HG02763 (cell line): ENCODE measurements around the gene BRMS1.
"Not testable (repeated sequence)": the region's sequence is repeated elsewhere in the genome, so short reads cannot be mapped to it uniquely, and the experiment has no call there.

Source experiments
- ATAC-seq: cut with Tn5 transposase; IDR thresholded peaks from one replicate; pipeline ENCODE4 v1.9.1; 2021; ENCODE audit warnings: mild to moderate bottlenecking, moderate library complexity; ENCODE audit not compliant: unreplicated experiment

Gene BRMS1

DNA sequence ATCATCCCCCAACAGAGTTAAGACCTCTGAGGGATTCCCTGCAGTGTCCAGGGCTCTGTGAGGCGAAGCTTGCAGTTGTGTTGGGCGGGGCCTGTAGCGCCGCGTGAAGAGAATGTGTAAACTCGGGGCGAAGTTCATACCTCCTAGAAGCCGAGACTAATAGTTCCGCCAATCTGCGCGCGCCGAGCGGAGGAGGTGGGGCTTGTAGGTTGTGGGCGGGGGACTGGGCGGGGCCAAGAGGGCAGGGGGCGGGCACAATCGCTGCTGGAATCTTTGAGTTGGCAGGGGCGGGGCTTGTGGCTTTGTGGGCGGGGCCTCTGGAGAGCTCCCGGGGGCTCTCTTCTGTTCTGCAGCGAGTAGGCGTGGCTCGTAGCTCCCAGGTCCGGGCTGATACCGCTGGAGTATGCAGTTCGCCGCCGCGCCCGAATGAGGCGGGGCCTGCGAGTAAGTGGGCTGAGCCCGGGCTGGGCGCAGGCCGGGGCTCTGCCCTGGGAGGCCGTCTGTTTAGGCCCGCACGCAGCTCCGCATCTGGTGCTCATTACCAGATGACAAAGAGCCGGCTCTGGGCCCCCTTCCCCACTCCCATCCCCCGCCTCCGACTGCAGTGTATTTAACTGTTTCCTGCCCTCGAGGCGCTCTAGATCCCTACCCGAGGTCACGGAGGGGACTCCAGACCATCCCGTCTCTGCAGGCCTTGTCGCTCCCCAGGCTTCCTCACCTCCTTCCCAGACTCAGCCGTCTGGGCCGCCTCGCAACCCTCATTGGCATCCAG is 32.2 kb downstream of the BRMS1 start:
- peak; percentile 59 for ATAC-seq

DNA sequence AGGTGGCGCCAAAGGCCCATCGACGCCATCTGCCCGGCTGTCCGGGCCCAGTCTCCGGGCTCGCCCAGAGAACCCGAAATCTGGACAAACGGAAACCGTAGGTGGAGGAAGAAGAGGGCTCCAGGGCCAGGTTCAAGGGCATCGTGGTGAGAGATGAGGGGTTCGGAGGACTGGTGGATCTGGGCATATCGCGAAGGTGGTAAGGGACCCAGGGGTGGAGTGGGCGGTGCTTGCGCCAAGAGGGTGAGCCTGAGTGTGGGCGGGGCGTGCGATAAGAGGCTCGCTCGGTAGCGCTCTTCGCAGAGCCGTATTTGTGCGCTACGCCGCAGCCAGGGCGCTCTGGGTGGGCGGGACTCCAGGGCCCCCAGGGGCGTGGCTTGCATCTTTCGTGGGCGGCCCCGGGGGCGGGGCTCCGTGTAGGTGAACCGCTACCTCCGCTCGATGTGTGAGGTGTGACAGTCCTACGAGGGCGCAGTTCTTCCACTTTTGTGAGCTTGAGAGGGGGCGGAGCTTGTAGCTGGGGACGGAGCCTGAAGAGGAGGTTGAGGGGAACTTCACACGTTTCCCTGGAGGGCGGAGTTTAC is 32.8 kb downstream of the BRMS1 start:
- ATAC-seq = peak; percentile 62

DNA sequence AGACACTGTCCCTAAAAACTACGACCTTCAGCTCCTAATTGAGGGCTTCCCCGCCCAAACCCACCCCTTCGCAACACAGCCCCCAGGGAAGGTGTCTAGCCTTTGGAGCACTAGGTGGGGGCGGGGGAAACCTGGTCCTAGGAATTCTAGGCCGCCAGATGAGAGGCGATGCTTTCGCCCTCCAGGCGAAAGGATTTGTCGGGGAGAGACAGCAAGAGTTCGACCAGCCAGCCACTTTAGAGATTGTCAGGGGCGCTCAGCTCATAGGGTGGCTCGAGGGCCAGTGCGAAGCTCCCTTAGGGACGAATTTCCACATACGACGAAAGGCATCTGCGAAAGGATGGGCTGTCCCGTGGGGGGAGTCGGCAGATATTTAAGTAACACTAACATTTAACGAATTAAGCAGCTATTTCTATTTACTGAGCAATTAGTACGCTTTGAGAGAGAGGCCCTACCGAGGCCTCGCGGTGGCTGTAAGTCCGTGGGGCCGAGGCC is 33.4 kb downstream of the BRMS1 start:
- ATAC-seq = no peak

DNA sequence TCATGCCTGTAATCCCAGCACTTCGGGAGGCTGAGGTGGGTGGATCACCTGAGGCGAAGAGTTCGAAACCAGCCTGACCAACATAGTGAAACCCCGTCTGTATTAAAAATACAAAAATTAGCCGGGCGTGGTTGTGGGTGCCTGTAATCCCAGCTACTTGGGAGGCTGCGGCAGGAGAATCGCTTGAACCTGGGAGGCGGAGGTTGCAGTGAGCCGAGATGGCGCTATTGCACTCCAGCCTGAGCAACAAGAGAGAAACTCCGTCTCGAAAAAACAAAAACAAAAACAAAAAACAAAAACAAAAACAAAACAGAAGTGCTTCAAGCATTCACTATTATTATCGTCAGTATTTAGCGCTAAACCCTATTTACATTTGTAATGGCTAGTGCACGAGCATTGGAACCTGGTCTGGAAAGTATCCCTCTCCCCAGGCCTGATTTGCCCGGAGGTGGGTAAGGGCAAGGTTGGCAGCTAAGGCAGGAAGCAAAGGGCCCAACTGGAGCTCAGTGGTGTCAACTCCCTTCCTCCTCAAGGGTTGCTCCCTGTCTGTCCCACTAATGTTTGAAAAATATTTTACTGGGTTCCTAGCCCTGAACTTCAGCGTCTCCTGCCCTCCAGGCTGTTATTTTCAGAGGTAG is 34.0 kb downstream of the BRMS1 start:
- not testable (repeated sequence) for ATAC-seq

DNA sequence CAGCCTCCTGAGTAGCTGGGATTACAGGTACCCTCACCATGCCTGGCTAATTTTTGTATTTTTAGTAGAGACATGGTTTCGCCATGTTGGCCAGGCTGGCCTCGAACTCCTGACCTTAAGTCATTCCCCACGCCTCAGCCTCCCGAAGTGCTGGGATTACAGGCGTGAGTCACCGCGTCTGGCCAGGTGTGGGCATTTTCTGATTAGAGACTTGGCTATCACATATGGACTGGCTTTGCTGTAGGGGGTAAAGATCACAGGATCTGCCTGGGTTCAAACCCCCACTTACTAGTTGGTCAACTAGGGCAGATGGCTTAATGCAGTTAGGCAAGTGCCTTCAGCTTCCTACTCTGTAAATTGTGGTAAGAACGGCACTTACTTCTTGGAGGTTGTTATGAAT is 34.6 kb downstream of the BRMS1 start:
- no peak for ATAC-seq

DNA sequence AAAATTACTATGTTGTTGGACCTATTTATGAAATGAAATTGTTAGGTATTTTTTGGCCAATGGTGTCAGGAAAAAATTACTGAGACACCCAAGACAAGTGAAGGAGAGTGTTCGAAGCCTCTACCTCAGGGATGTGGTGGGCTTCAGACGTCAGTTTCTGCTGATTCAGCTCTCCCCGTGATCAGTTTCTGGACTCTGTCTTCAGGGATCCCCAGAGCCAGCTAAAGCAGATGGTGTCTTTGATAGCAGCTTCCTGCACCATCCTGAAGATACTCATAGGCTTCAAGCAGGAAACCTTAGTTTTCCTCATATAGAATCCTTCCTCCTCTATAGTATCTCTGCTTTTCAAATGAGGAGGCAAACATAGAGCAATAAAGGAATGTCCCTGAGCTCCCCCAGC is 35.4 kb downstream of the BRMS1 start:
- no peak for ATAC-seq

DNA sequence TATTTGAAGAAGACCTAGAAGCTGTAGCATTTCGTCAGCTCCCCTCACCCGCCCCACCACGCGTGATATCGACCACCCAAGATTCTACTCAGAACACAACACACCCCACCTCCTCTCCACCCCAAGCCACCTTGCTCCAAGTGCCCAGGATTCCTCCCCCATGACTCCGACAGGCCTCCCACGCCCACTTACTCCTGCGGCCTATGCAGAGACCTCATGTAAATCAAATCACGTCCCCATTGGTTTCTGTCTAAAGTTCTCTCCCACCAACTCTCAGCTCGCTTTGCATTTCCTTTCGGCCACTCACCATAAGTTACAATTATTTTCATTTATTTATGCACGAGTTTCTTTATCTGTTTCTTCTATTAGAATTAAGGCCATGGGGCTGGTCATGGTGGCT is 42.2 kb downstream of the BRMS1 start:
- no peak for ATAC-seq

DNA sequence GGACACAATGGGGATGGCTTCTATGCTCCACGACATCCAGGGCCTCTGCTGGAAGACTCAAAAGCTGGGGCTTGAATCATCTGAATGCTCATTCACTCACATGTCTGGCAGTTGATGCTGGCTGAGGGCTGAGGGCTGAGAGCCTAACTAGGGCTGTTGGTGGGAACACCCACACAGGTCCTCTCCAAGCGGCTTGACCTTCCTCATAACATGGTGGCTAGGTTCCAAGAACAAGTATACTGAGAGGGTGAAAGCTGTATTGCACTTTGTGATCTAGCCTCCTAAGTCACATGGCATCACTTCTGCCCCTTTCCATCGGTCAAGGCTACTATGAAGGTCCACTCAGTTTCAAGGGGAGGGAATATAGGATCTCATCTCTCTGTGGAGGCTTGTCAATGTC is 45.7 kb downstream of the BRMS1 start:
- no peak for ATAC-seq

DNA sequence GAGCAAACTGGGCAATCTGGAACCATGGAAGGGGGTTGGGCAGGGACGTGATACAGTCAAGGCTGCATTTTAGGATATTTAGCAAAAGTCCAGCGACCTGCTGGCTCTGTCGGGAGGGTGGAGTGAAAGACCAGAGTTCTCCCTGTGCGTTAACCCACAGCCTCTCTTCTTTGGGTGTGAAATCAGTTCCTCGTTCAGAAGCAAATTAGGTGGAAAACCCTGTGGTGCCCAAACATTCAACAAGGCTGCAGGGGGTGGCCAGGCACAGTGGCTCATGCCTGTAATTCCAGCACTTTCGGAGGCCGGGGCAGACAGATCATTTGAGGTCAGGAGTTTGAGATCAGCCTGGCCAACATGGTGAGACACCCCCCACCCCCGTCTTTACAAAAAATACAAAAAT is 47.3 kb downstream of the BRMS1 start:
- no peak for ATAC-seq

DNA sequence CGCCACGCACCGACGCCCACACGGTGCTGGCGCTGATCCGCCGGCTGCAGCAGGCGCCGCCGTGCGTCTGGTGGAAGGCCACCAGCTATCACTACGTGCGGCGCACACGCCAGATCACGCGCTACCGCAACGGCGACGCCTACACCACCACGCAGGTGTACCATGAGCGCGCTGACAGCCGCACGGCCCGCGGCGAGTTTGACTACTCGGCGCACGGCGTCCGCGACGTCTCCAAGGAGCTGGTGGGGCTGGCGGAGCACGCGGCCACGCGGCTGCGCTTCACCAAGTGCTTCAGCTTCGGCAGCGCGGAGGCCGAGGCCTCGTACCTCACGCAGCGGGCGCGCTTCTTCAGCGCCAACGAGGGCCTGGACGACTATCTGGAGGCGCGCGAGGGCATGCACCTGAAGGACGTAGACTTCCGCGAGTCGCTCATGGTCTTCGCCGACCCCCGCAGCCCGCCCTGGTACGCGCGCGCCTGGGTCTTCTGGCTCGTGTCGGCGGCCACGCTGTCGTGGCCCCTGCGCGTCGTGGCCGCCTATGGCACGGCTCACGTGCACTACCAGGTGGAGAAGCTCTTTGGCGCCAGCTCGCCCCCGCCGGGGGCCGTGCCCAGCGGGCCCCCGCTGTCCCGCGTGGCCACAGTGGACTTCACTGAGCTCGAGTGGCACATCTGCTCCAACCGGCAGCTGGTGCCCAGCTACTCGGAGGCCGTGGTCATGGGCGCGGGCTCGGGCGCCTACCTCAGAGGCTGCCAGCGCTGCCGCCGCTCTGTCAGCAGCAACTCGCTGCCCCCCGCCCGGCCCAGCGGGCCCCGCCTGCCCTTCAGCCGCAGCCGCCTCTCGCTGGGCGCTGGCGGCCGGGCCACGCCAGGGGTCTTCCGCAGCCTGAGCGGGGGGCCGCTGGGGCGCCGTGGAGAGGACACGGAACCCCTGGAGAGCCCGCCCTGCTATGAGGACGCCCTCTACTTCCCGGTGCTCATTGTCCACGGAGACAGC is 50.0 kb downstream of the BRMS1 start:
- ATAC-seq = no peak

DNA sequence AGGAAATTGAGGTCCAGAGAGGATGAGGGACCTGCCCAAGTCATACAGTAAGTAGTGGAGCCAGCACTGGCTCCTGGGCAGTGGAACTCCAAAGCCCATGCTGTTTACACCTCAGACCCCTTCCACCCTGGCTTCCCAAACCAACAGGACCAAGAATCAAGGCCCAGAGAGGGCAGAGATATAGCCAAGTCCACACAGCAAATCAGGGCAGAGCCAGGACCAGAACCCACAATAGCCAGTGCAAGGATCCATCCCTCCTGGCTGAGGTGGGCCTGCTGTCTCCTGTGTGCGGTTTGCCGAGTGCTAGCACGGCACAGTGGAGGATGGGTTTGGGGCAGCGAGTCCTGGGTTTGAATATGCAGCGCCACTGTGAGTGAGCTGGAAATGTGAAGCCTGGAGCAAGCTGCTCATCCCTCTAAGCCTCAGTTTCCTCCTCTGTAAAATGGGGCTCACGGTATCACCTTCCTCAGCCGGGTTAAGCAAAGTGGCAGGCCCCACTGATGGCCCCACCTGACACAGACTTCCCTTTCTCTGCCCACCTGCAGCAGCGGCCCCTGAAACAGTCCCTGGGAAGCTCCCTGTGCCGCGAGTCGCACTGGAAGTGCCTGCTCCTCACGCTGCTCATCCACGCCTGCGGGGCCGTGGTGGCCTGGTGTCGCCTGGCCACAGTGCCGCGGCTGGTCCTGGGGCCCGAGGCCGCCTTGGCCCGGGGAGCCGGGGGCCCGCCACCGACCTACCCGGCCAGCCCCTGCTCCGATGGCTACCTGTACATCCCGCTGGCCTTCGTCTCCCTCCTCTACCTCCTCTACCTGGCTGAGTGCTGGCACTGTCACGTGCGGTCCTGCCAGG is 50.9 kb downstream of the BRMS1 start:
- no peak for ATAC-seq

DNA sequence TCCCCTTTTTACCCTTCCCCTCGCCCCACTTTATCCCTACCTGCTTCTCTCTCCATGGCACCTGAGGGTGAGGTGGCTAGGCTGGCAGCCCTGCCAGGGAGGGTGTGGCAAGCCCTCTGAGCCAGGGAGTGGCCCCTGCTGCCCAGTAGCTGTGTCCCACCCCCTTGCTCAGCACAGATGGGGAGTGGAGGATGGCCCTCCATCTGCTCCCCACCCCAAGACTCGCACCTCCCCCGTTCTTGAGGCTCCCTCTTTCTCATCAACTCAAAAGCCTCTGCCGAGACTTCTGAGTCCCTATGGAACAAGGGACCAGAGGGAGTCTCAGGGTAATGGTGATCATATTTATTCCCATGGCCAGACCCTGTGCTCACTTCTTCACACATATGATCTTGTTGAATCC is 51.6 kb downstream of the BRMS1 start:
- no peak for ATAC-seq

DNA sequence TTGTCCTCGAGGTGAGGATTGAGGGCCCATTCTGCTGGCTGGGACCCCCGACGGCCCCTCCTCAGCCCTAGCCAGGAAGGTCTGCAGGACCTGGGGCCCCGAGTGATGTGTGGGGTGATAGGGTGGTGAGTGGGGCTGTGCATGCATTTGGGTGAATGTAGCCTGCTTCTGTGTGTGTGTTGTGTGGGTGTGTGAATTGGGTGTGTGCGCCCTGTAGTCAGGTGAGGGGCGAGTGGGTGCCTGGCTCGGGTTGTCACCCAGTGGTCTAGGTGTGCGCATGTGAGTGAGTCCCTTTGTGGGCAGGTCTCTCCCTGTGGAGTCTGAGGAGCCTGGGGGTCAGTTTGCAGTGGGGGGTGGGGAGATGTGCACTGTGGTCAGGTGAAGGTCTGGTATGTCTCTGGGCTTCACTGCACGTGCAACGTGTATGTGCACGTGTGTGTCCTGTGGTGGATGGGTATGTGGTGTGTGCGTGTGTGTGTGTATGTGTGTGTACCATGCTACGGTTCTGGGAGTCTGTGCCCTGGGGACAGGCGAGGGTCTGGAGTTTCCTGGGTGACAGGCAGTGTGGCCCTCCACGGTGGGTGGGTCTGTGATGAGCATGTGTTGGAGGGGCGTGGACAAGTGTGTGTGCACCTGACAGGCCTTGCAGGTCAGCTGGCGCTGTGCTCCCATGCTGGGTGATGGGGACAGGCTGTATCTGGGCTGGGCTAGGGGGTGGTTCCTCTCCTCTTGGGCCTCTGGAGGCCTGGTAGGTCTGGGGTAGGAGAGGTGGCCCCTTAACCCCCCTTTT is 52.2 kb downstream of the BRMS1 start:
- no peak for ATAC-seq

DNA sequence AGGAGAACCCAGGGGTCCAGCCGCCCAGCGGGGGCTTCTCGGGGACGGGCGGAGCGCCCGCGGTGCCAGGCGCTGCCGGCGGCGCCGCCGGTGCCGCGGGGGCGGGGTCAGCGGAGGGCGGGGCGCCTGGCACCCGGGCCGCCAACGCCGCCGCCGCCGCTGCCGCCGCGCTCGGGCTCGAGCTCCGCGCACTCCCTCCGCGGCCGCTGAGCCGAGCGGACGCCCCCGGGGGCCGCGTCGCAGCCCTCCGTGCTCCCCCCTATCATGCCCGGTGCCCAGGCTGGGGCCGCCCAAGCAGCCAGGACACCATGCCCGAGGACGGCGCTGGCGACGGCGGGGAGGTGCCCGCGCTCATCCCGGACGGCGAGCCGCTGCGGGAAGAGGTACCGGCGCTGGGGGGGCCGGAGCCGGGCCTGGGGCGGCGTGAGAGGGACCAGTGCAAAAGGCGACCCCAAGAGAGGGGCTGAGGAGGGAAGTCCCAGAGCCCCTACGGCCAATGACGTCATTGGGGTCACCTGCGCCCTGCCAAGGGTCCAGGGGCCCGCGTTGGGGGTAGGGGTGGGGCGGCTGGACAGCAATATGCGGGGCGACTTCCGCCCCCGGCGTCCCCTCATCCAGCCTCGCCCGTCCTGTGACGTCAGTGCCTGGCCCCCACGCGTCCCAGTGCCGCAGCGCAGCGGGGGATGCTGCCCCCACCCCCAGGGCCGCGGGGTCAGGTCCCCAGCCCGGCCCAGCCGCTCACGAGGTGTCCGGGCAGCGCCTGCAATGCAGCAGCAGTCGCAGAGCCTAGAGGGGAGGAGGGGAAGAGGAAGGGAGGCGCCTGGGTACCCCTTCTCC is 53.0 kb downstream of the BRMS1 start, which contains the start of gene TMEM151A:
Gene TMEM151A (plus strand): TSS at position 189 of the 837 bp plus-strand sequence. CDS start 120 bp downstream, at position 309.
- no peak for ATAC-seq

DNA sequence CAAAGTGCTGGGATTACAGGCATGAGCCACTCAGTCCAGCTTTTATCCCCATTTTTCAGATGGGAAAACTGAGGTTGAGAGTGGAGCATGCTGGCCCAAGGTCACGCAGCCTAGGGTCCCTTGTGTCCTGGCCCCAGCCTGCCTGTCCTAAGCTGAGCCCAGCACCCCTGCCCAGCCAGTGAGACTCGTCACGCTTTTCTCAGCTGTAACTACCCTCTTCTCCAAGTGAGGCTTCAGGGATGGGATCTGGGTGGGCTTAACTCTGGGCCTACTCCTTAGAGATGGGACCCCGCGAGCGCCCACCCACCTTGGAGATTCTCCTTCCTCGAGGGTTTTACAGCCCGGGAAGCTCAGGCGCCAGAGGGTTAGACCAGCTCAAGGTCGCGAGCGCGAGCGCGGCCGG is 53.6 kb downstream of the BRMS1 start:
- ATAC-seq = no peak

DNA sequence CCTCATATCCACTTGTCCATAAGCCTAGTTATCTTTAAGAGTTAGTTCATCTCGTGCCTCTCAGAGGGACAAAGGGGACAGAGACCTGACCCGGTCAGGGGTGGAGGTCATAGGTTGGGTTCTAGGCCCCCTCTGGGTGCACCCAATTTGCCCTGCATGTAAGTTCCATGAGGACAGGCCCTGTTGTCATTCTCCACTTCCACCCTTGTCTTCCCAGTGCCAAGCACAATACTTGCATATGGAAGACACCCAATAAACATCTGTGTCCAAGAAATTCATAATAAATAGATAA is 54.6 kb downstream of the BRMS1 start:
- ATAC-seq = no peak

DNA sequence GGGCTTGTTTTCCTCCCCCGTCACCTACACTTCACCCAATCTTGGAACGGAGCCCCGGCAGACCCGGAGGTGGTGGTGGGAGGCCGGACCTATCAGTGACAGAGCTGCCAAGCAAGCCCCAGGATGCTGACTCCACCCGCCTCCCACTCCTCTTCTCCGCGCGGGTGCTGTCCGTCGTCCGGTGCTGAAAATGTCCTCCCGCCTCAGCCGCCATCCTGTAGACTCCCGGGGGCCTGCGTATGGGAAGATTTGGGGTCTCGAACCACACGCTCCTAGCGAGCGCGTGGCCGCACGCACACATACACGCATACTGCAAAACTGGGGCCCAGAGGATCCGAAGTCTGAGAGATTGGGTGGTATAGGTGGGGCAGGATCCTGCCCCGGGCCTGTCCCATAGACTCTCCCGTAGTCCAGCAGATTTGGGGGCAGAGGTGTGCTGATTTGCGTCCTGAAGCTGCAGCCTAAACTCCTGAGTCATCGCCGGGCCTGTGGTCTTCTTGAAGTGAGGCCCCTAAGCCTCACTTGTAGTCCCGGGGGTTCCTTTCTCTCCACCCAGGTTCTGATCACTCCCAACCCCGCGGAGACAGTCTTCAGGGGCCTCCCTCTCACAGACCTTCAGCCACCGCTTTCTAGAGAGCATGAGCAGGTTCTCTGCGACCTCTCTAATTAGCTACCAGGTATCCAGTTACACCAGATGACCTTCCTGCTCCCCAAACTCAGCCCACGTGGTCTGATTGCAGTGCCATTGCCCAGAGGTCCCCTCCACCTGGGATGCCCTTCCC is 55.2 kb downstream of the BRMS1 start:
- peak; percentile 37 for ATAC-seq
